Measurements from ENCODE around the gene PKMYT1. TPM values are rescaled to one million over a fixed set of nuclear protein-coding genes. Genes with fewer than 3 reads are reported as not detected.
A peak's percentile ranks its signal among the peaks of the same experiment; 100 is the strongest.

Gene PKMYT1
- total RNA-seq, 4 donors from 2014 or later: 1.6 to 1.7 TPM; not detected in 2

GRCh38 chr16:3023669-3024478 lies 43.6 kb upstream of the PKMYT1 start, which contains the start of the genes HCFC1R1 and THOC6:
Gene HCFC1R1, minus strand, starts transcription at chr16:3023942. Its CDS starts 1 bp downstream, at chr16:3023941.
Gene THOC6, plus strand, starts transcription at chr16:3024035. Its CDS starts 292 bp downstream, at chr16:3024327.
- H3K36me3 ChIP-seq: peaks cover 0 to 22% of the 10 kb centered on the region in 2 donors
- no peak for TF ChIP-seq EP300 (IDR thresholded peaks at IDR 0.05)
- peak; percentile 72 for TF ChIP-seq POLR2AphosphoS5 (IDR thresholded peaks at IDR 0.05)
- peak; percentile 64 to 68 for TF ChIP-seq POLR2A (IDR thresholded peaks at IDR 0.05)
- TF ChIP-seq, protein P1, sequence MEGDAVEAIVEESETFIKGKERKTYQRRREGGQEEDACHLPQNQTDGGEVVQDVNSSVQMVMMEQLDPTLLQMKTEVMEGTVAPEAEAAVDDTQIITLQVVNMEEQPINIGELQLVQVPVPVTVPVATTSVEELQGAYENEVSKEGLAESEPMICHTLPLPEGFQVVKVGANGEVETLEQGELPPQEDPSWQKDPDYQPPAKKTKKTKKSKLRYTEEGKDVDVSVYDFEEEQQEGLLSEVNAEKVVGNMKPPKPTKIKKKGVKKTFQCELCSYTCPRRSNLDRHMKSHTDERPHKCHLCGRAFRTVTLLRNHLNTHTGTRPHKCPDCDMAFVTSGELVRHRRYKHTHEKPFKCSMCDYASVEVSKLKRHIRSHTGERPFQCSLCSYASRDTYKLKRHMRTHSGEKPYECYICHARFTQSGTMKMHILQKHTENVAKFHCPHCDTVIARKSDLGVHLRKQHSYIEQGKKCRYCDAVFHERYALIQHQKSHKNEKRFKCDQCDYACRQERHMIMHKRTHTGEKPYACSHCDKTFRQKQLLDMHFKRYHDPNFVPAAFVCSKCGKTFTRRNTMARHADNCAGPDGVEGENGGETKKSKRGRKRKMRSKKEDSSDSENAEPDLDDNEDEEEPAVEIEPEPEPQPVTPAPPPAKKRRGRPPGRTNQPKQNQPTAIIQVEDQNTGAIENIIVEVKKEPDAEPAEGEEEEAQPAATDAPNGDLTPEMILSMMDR (IDR thresholded peaks at IDR 0.05): no peak
- peaks cover 12% of the 10 kb centered on the region for H3K27me3 ChIP-seq
- 20% methylated on average over 1 of the region's 69 CpGs; no CpG with 5 or more reads in 1 of the 2 donors for WGBS, 2 donors (ENCODE audit: low coverage in 1 of 2)
- H3K27ac ChIP-seq: peak within 1 kb of the TSS; percentile 93 to 97 (median 96)
- H3K4me1 ChIP-seq: peaks cover 0 to 72% (median 33%) of the 10 kb centered on the region in 3 donors
- ATAC-seq: peak; percentile 85
- no peaks in the 10 kb centered on the region for H3K9me3 ChIP-seq
- peak within 1 kb of the TSS; percentile 60 to 81 for H3K4me3 ChIP-seq

GRCh38 chr16:3023415-3023668 lies 43.1 kb upstream of the PKMYT1 start:
- WGBS, 2 donors (ENCODE audit: low coverage in 1 of 2): no CpG with 5 or more reads among the region's 6 CpGs
- Histone ChIP-seq H3K4me1 (peaks cover 0 to 67% (median 29%) of the 10 kb centered on the region in 3 donors), H3K4me3 (peak overlapping the region; percentile 60 to 81), H3K27me3 (peaks cover 12% of the 10 kb centered on the region), H3K36me3 (peaks cover 0 to 22% of the 10 kb centered on the region in 2 donors), H3K9me3 (no peaks in the 10 kb centered on the region), H3K27ac (peak overlapping the region; percentile 93 to 97 (median 96))
- ATAC-seq: no peak
- TF ChIP-seq POLR2AphosphoS5 (IDR thresholded peaks at IDR 0.05) (no peak), POLR2A (IDR thresholded peaks at IDR 0.05) (no peak), EP300 (IDR thresholded peaks at IDR 0.05) (no peak)
- TF ChIP-seq, protein P1 (IDR thresholded peaks at IDR 0.05): peak in 1 of 4 experiments; percentile 12

DNA sequence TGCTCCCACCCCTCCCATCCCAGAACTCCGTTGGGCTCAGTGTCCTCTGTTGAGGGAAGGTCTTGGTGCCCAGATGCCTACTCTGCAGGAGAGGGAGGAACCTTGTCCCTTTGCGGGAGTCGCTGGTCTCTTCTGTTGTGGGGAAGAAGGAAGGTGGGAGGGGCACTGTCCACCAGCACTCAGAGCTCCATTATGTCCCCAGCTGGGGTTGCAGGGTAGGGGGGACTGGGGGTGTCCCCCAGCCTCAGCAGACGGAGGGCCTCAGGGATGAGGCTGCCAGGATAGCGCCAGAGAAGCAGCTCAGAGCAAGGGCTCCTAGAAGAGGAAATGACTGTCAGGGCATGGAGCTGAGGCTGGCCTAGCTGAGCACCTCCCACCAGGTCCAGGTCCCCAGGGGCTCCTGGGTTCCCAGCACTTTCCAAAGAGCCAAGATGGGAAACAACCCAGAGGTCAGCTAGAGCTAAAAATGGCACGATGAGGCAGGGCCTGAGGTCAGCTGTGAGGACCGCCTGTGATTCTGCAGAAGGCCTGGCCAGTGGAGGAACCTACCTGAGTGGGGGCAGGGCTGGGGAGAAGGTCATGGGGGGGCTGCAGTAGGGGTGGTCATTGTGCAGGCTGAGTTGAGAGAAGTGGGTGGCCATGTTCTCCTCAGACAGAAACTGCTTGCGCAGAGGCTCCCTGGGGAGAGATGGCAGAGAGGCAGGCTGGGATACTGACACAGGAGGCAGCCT lies 42.6 kb upstream of the PKMYT1 start:
- peaks cover 0 to 67% (median 25%) of the 10 kb centered on the region in 3 donors for H3K4me1 ChIP-seq
- ATAC-seq: no peak
- peaks cover 17% of the 10 kb centered on the region for H3K27me3 ChIP-seq
- peak overlapping the region; percentile 60 to 81 for H3K4me3 ChIP-seq
- no peaks in the 10 kb centered on the region for H3K9me3 ChIP-seq
- H3K36me3 ChIP-seq: peaks cover 0 to 22% of the 10 kb centered on the region in 2 donors
- WGBS, 2 donors (ENCODE audit: low coverage in 1 of 2): 0% methylated on average over 1 to 3 of the region's 8 CpGs
- H3K27ac ChIP-seq: peak overlapping the region; percentile 93 to 97 (median 96)
- TF ChIP-seq POLR2AphosphoS5 (IDR thresholded peaks at IDR 0.05) (no peak), POLR2A (IDR thresholded peaks at IDR 0.05) (no peak), EP300 (IDR thresholded peaks at IDR 0.05) (no peak)
- TF ChIP-seq, protein P1 (IDR thresholded peaks at IDR 0.05): no peak

DNA sequence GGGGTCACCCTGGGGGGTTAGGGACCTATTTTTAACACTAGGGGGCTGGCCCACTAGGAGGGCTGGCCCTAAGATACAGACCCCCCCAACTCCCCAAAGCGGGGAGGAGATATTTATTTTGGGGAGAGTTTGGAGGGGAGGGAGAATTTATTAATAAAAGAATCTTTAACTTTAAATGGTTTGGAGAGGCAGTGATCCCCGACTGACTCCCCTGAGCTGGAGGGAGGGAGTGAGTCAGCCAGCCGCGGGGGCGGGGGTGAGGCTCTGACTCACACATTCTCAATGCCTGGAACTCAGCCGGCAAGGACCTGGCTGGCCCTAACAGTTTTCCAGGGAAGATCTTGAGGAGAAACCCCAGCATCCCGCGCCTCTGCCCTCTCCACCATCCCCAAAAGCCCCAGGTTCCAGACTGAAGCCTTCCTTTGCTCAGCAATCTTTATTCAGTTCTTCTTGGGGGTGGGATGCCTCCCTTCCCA lies 42.0 kb upstream of the PKMYT1 start:
- Histone ChIP-seq H3K36me3 (peaks cover 0 to 20% of the 10 kb centered on the region in 2 donors), H3K4me3 (peak overlapping the region in 1 of 2 donors; percentile 81), H3K27me3 (peaks cover 23% of the 10 kb centered on the region), H3K27ac (peak overlapping the region; percentile 93 to 97 (median 96)), H3K9me3 (no peaks in the 10 kb centered on the region), H3K4me1 (peaks cover 0 to 69% (median 25%) of the 10 kb centered on the region in 3 donors)
- TF ChIP-seq, protein P1 (IDR thresholded peaks at IDR 0.05): no peak
- peak; percentile 92 for TF ChIP-seq POLR2AphosphoS5 (IDR thresholded peaks at IDR 0.05)
- peak; percentile 66 for ATAC-seq
- WGBS, 2 donors (ENCODE audit: low coverage in 1 of 2): 4 to 20% methylated on average over 1 to 7 of the region's 8 CpGs

Measured in gastroesophageal sphincter (tissue), 4 donors.